ENCODE measurements around the gene RING1.

Gene RING1

GRCh38 chr6:33208091-33208967 lies at the start of gene RING1:
Gene RING1 (plus strand): TSS chr6:33208500. CDS start chr6:33208823, 323 bp downstream.
- TF ChIP-seq CTCF (IDR thresholded peaks at IDR 0.05; ENCODE audit: insufficient read depth, low read depth, low read length, missing control alignments) = no peak
- peak within 1 kb of the TSS; percentile 93 for H3K4me3 ChIP-seq (ENCODE audit: low read depth, low read length)
- peak; percentile 86 for DNase-seq (ENCODE audit: low read depth)

- DNase-seq (ENCODE audit: low read depth) = no peak
- no peak overlapping the region for H3K4me3 ChIP-seq (ENCODE audit: low read depth, low read length)
- no peak for TF ChIP-seq CTCF (IDR thresholded peaks at IDR 0.05; ENCODE audit: insufficient read depth, low read depth, low read length, missing control alignments)
Measured at GRCh38 chr6:33160096-33160495, 48.2 kb upstream of the RING1 start.

GRCh38 chr6:33160728-33161344 lies 47.5 kb upstream of the RING1 start:
- H3K4me3 ChIP-seq (ENCODE audit: low read depth, low read length) = no peak overlapping the region; the same call in 1 of the 2 replicates
- no peak for TF ChIP-seq CTCF (IDR thresholded peaks at IDR 0.05; ENCODE audit: insufficient read depth, low read depth, low read length, missing control alignments)
- no peak for DNase-seq (ENCODE audit: low read depth)

- DNase-seq (ENCODE audit: low read depth) = peak; percentile 74
- peak overlapping the region; percentile 46 for H3K4me3 ChIP-seq (ENCODE audit: low read depth, low read length)
- TF ChIP-seq CTCF (IDR thresholded peaks at IDR 0.05; ENCODE audit: insufficient read depth, low read depth, low read length, missing control alignments) = peak; percentile 97
Measured at GRCh38 chr6:33161354-33162331, 46.7 kb upstream of the RING1 start.

GRCh38 chr6:33163540-33163939 lies 44.8 kb upstream of the RING1 start:
- DNase-seq (ENCODE audit: low read depth) = no peak
- no peak for TF ChIP-seq CTCF (IDR thresholded peaks at IDR 0.05; ENCODE audit: insufficient read depth, low read depth, low read length, missing control alignments)
- no peak overlapping the region for H3K4me3 ChIP-seq (ENCODE audit: low read depth, low read length)

- no peak for TF ChIP-seq CTCF (IDR thresholded peaks at IDR 0.05; ENCODE audit: insufficient read depth, low read depth, low read length, missing control alignments)
- DNase-seq (ENCODE audit: low read depth) = no peak
- no peak overlapping the region for H3K4me3 ChIP-seq (ENCODE audit: low read depth, low read length)
Measured at GRCh38 chr6:33164176-33164575, 44.1 kb upstream of the RING1 start.
